Measurements from ENCODE around the gene TPST1. TPM values are rescaled to one million over a fixed set of nuclear protein-coding genes. Genes with fewer than 3 reads are reported as not detected.

The TPST1 gene
- total RNA-seq, 1 experiment from 2014 or later, result 14.9 TPM

GRCh38 chr7:66256281-66256680, 51.1 kb downstream of the TPST1 start:
- H3K27me3 ChIP-seq (ENCODE audit: insufficient read depth, low read depth), result no peaks in the 10 kb centered on the region
- POLR2A ChIA-PET (ENCODE audit: unreplicated experiment), result no interaction called here
- H3K9me3 ChIP-seq (ENCODE audit: insufficient read depth, low read depth), result no peaks in the 10 kb centered on the region; the same call in 1 of the 2 replicates
- H2AFZ ChIP-seq, result no peak overlapping the region
- TF ChIP-seq CTCF (conservative IDR thresholded peaks at IDR 0.05) (no peak), EZH2 (IDR thresholded peaks at IDR 0.05; ENCODE audit: low read depth) (no peak)
- no TSS peak for BruUV-seq (replicated peaks)
- intact Hi-C loops (cut with micrococcal nuclease; ENCODE audit: unreplicated experiment), result no loop called here
- no peak overlapping the region for H3K4me3 ChIP-seq
- H3K36me3 ChIP-seq (ENCODE audit: low read depth), result no peaks in the 10 kb centered on the region; the same call in 1 of the 2 replicates
- H3K9me2 ChIP-seq (ENCODE audit: insufficient read depth), result no peaks in the 10 kb centered on the region
- DNase-seq, result no peak
- CTCF ChIA-PET, result no interaction called here
- H4K20me1 ChIP-seq (ENCODE audit: insufficient read depth), result no peaks in the 10 kb centered on the region
- no peaks in the 10 kb centered on the region for H3K79me2 ChIP-seq (ENCODE audit: low read depth)
- H3K4me1 ChIP-seq (replicated peaks; ENCODE audit: insufficient read depth), result no peaks in the 10 kb centered on the region
- H3K27ac ChIP-seq, result no peak overlapping the region
- H3K4me2 ChIP-seq, result no peak overlapping the region
- H3F3A ChIP-seq (ENCODE audit: insufficient read depth, low read depth), result no peaks in the 10 kb centered on the region

GRCh38 chr7:66257481-66257880, 52.3 kb downstream of the TPST1 start:
- H3K9me3 ChIP-seq (ENCODE audit: insufficient read depth, low read depth), result no peaks in the 10 kb centered on the region; the same call in 1 of the 2 replicates
- BruUV-seq (replicated peaks), result no TSS peak
- no peaks in the 10 kb centered on the region for H3K9me2 ChIP-seq (ENCODE audit: insufficient read depth)
- H3F3A ChIP-seq (ENCODE audit: insufficient read depth, low read depth), result no peaks in the 10 kb centered on the region
- H3K4me2 ChIP-seq, result no peak overlapping the region
- CTCF ChIA-PET, result no interaction called here
- H3K36me3 ChIP-seq (ENCODE audit: low read depth), result no peaks in the 10 kb centered on the region
- H3K79me2 ChIP-seq (ENCODE audit: low read depth), result no peaks in the 10 kb centered on the region
- no peak overlapping the region for H2AFZ ChIP-seq
- no peak overlapping the region for H3K27ac ChIP-seq
- TF ChIP-seq EZH2 (IDR thresholded peaks at IDR 0.05; ENCODE audit: low read depth) (no peak), CTCF (conservative IDR thresholded peaks at IDR 0.05) (no peak)
- intact Hi-C loops (cut with micrococcal nuclease; ENCODE audit: unreplicated experiment), result no loop called here
- H4K20me1 ChIP-seq (ENCODE audit: insufficient read depth), result no peaks in the 10 kb centered on the region
- DNase-seq, result peak in 1 of 2 experiments; percentile 44
- no peaks in the 10 kb centered on the region for H3K4me1 ChIP-seq (replicated peaks; ENCODE audit: insufficient read depth)
- H3K27me3 ChIP-seq (ENCODE audit: insufficient read depth, low read depth), result no peaks in the 10 kb centered on the region
- POLR2A ChIA-PET (ENCODE audit: unreplicated experiment), result interaction anchor here (0.6 kb wide), 2 partner anchors 73 to 156 kb away, joined by 3 read pairs; no protein-coding TSS in a partner anchor
- no peak overlapping the region for H3K4me3 ChIP-seq

- POLR2A ChIA-PET (ENCODE audit: unreplicated experiment), result interaction anchor here (0.6 kb wide), 2 partner anchors 72 to 155 kb away, joined by 3 read pairs; no protein-coding TSS in a partner anchor
- H3K27me3 ChIP-seq (ENCODE audit: insufficient read depth, low read depth), result no peaks in the 10 kb centered on the region
- H3K36me3 ChIP-seq (ENCODE audit: low read depth), result no peaks in the 10 kb centered on the region
- no peaks in the 10 kb centered on the region for H3K9me2 ChIP-seq (ENCODE audit: insufficient read depth)
- H4K20me1 ChIP-seq (ENCODE audit: insufficient read depth), result no peaks in the 10 kb centered on the region
- H3K4me1 ChIP-seq (replicated peaks; ENCODE audit: insufficient read depth), result no peaks in the 10 kb centered on the region
- no peak overlapping the region for H3K4me3 ChIP-seq
- DNase-seq, result no peak
- no peak overlapping the region for H3K4me2 ChIP-seq
- no peaks in the 10 kb centered on the region; the same call in 1 of the 2 replicates for H3K9me3 ChIP-seq (ENCODE audit: insufficient read depth, low read depth)
- H3F3A ChIP-seq (ENCODE audit: insufficient read depth, low read depth), result no peaks in the 10 kb centered on the region
- no peaks in the 10 kb centered on the region for H3K79me2 ChIP-seq (ENCODE audit: low read depth)
- CTCF ChIA-PET, result interaction anchor here (0.7 kb wide), 1 partner anchor 20 kb away, joined by 3 read pairs; no protein-coding TSS in a partner anchor
- H3K27ac ChIP-seq, result no peak overlapping the region
- no TSS peak for BruUV-seq (replicated peaks)
- intact Hi-C loops (cut with micrococcal nuclease; ENCODE audit: unreplicated experiment), result no loop called here
- H2AFZ ChIP-seq, result no peak overlapping the region
- TF ChIP-seq EZH2 (IDR thresholded peaks at IDR 0.05; ENCODE audit: low read depth) (no peak), CTCF (conservative IDR thresholded peaks at IDR 0.05) (no peak)
These were observed 53.3 kb downstream of the TPST1 start for GRCh38 chr7:66258409-66258808.

Measured in PC-9 (cell line).